SIG-M5 treated with dmso at 0.1 percent for 504 hours (cell line): ENCODE results near the gene PARP9.
"Not testable (repeated sequence)": the region's sequence is repeated elsewhere in the genome, so short reads cannot be mapped to it uniquely, and the experiment has no call there.

ENCODE experiments used
- DNase-seq: peaks from one replicate; lab custom pipeline; 2025; ENCODE audit not compliant: unreplicated experiment; lab: John Stamatoyannopoulos, UW

Gene PARP9

GRCh38 chr3:122523317-122523716 lies 40.8 kb downstream of the PARP9 start:
- no peak for DNase-seq

- DNase-seq = no peak
Measured at GRCh38 chr3:122520861-122521260, 43.2 kb downstream of the PARP9 start.

GRCh38 chr3:122519693-122520092 lies 44.4 kb downstream of the PARP9 start:
- DNase-seq = no peak

GRCh38 chr3:122516846-122517360 lies 47.2 kb downstream of the PARP9 start:
- no peak for DNase-seq

GRCh38 chr3:122515870-122516269 lies 48.2 kb downstream of the PARP9 start:
- DNase-seq = no peak

GRCh38 chr3:122515020-122515468 lies 49.1 kb downstream of the PARP9 start:
- DNase-seq = no peak

GRCh38 chr3:122514123-122515019 lies 49.7 kb downstream of the PARP9 start, which contains the start of gene KPNA1:
TSS of gene KPNA1 (minus strand) at chr3:122514939. CDS start at chr3:122496565, 18,374 bp downstream.
- peak; percentile 89 for DNase-seq

- no peak for DNase-seq
Measured at GRCh38 chr3:122513386-122514122, 50.5 kb downstream of the PARP9 start.

GRCh38 chr3:122512284-122512683 lies 51.8 kb downstream of the PARP9 start:
- no peak for DNase-seq

- no peak for DNase-seq
Measured at GRCh38 chr3:122510878-122511535, 53.1 kb downstream of the PARP9 start.

- DNase-seq = not testable (repeated sequence)
Measured at GRCh38 chr3:122508944-122509343, 55.2 kb downstream of the PARP9 start.

- no peak for DNase-seq
Measured at GRCh38 chr3:122508135-122508914, 55.8 kb downstream of the PARP9 start.

- no peak for DNase-seq
Measured at GRCh38 chr3:122506450-122506849, 57.6 kb downstream of the PARP9 start.

- no peak for DNase-seq
Measured at GRCh38 chr3:122505676-122506075, 58.4 kb downstream of the PARP9 start.

GRCh38 chr3:122502941-122503340 lies 61.2 kb downstream of the PARP9 start:
- peak; percentile 71 for DNase-seq

- no peak for DNase-seq
Measured at GRCh38 chr3:122502139-122502538, 62.0 kb downstream of the PARP9 start.

- DNase-seq = not testable (repeated sequence)
Measured at GRCh38 chr3:122500964-122501363, 63.1 kb downstream of the PARP9 start.

GRCh38 chr3:122498152-122498551 lies 65.9 kb downstream of the PARP9 start:
- no peak for DNase-seq

GRCh38 chr3:122497425-122497824 lies 66.7 kb downstream of the PARP9 start:
- peak; percentile 94 for DNase-seq

- DNase-seq = no peak
Measured at GRCh38 chr3:122496508-122496907, 67.6 kb downstream of the PARP9 start.
